Measurements from ENCODE around the gene MYO15B.
"Not testable (repeated sequence)": the region's sequence is repeated elsewhere in the genome, so short reads cannot be mapped to it uniquely, and the experiment has no call there.

Gene MYO15B

DNA sequence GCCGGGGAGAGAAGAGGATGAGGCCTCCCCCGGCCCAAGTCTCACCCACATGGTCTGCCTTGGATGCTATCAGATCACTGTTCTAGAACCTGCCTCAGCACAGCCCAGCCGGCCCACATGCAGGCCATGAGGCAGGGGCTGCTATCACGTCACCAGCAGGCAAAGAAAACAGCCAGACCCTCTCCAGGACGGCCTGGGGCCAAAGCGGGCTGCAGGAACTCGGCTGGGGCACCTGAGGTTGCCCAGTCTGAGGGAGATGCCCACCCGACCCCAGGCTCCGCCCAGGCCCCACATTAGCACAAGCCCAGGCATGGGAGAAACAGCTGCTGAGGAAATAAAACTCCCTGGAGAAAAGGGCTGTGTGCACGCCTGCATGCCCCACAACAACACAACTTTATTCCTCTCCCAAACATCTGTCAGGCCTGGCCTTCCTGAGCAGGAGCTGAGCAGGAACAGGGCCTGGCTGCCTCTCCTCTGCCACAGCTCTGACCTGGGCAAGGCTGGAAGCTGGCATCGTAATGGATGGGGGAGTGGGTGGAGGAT is 39.0 kb downstream of the MYO15B start:
- DNase-seq, result no peak

DNA sequence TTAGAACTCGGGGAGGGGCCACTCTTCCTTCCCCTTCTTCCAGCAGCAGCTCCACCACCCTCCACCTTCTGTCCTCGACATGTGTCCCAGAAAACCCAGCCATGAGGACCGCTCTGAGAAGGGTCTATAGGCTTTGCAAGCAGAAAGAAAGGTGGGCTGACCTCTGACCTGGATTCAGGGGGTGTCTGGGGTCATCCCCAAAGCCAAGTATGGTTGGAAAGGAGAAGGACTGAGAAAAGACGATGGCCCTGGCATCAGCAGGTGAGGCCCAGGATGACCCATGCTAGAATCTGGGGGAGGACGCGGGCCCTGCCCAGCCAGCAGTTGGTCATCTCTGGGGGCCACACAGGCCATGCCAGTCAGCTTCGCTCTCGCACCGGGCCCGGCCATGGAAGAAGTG is 39.5 kb downstream of the MYO15B start:
- DNase-seq, result no peak

DNA sequence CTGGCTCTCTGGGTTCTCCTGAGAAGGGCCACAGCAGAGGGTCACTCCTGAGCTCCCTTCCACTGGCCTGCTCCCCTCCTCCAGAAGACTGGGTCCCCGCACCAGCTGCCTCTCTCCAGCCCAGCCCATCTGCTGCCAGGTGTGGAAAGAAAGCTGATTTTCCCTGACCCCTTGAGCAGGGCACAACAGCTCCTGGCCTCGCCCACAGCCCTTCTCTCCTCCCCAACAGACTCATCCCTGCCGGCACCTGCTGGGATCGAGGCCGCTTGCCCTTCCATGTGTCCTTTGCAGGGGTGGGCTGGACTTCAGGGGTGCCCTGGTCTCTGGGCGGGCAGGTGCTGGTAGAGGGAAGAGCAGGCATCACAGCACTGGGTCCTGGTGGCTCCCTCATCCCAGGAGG is 40.8 kb downstream of the MYO15B start:
- DNase-seq, result no peak

GRCh38 chr17:75629157-75629556 is 41.6 kb downstream of the MYO15B start:
- no peak for DNase-seq

DNA sequence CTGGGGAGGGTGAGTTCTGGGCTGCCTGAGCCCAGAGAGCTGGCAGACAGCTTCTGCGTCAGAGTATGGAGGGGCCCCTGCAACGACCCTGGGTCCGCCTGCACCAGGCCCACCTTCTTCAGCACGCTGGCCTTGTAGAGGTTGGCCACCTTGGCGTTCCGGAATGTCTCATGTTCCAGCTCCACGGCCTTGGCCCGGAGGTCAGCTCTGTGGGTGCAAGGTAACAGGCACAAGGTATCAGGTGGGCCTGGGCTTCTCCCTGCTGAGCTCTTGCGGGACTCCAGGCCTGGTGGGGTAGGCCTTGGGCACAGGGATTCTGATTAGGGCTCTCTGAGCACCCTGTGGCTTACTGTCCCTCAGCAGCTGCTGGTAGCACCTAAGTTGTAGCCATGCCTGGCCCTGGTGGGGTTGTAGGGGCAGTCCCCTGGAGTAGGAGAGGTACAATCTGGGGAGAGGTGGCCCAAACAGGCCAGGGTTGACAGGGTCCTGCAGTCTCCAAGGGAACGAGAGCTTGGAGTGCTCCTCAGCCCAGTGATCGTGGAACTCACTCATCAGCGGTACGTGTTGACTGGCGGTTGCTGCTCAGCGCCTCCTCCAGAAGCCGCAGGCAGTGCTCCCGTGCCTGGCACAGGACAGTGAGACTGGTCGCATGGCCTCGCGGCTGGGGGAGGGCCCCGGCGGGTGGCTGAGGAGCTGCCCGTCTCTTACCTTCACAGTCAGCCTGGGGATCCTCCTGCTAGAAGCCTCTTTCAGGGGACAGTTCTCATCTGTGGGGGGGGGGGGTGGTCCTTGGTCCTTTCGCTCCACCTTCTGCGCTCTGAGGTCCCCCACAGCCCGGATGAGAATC is 42.7 kb downstream of the MYO15B start:
- DNase-seq, result no peak

DNA sequence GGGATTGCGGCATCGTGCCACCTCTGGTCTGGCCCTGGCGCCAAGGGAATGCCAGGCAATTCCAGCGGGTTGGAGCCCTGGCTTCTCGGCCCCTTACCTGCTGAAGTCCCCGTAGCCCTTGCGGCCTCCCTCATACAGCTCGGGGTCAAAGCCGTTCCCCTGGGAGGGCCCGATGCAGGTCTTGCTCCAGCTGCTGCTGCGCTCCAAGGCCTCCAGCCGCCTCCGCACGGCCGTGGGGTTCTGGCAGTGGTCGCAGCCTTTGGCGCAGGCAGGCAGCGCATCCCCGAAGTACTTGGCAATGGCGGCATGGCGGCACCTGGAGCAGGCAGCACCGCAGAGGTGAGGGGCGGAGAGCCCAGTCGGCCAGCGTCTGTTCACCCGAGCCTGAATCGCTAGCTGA is 43.8 kb downstream of the MYO15B start:
- DNase-seq, result no peak

- DNase-seq, result no peak
These were observed 44.8 kb downstream of the MYO15B start for GRCh38 chr17:75632428-75632827.

DNA sequence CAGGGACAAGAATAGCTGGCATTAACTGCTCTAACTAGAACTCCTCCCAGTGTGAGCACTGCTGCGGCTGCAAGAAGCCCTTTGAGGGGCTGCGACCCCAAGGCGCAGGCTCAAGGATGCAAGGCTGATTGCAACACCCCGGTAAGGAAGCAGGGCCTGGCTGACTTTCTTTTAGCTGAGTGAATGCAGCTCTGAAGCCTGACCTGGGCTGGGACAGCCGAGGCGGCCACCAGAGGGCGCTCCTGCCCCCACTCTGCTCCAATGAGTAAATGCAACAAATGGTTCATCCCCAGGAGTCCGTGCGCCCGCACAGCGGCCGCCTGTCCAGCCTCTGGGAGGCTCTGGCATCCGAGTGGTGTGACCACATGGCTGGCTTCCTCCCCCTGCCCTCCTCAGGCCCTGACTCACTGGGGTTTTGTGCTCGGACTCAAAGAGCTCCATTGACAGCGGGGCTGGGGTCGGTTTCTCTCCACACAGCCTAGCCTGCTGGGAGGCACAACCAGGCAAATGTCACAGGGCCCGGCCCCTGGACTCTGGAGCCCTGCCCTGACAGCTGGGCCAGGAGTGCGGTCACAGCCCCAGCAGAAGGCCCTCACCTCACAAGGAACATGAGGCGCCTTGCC is 45.4 kb downstream of the MYO15B start, which contains the start of gene SMIM5:
Gene SMIM5 (plus strand): TSS at position 572 of the 623 bp plus-strand sequence. CDS start 6,768 bp downstream, outside the sequence.
- DNase-seq, result peak; percentile 88

DNA sequence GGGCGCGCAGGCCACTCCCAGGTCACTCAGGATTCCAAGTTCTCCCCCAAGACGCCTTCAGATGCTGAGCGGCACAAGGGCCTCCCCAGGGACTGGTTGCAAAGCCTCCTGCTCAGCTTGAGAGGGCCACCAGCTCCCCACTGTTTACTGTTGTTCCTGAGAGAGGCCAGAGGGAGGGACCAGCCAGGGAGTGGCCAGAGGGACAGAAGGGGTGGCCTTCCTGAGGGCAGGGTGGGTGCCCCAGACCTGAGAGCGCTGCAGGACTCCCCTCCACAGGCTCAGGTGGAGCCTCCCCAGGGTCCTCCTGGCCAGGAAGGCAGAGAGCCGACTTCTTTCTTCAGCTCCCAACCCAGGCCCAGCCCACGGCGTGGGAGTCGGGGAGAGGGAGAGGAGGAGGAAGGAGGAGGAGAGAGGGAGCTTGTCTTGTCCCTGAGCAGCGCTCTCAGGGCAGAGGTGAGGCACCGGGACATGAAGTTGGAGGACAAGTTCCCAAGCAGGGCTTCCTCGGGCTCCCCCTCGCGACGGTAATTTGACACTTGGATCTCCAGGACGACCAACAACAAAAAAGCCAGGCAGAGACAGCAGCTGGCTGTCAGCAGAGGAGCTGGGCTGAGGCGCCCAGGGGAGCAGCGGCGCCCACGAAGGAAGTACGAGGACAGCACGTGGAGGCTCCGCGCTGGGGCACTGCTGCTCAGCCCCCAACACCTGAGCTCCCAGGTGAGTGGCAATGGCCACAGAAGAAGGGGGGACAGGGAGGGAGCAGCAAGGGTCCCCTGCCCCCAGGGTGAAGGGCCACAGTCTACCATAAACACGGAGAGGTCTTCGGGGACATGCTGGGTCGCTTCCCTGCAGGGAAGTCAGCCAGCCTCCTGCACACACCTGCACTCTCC is 46.1 kb downstream of the MYO15B start:
- peak; percentile 65 for DNase-seq

- DNase-seq, result no peak
These were observed 46.8 kb downstream of the MYO15B start for GRCh38 chr17:75634376-75634740.

- DNase-seq, result no peak
These were observed 47.4 kb downstream of the MYO15B start for GRCh38 chr17:75634754-75635609.

DNA sequence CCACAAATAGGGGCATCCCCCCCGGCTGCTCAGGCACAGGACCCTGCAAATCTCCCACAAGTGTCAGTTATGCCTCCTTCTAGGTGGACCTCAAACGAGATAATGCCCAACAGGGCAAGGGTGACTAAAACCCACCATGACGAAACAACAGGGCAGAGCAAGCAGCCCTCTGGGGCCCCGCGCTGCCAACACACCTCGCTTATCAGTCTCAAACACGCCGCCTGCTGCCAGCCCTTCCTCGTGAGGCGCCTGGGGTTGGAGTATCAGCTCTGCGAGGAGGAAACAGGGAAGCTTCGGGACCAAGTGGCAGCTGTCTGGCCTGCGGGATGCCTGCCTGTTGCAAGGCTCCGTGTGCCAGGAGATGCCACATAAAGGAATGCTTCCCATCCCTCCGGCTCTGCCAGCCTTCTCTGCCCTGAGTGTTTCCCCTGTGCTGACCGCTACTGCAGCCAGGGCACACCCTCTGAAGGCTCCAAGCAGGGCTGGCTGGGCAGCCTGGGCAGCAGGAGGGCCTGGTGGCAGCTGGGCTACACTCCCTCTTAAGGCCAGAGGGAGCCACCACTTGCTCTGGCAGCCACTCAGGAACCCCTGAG is 48.1 kb downstream of the MYO15B start:
- DNase-seq, result no peak

DNA sequence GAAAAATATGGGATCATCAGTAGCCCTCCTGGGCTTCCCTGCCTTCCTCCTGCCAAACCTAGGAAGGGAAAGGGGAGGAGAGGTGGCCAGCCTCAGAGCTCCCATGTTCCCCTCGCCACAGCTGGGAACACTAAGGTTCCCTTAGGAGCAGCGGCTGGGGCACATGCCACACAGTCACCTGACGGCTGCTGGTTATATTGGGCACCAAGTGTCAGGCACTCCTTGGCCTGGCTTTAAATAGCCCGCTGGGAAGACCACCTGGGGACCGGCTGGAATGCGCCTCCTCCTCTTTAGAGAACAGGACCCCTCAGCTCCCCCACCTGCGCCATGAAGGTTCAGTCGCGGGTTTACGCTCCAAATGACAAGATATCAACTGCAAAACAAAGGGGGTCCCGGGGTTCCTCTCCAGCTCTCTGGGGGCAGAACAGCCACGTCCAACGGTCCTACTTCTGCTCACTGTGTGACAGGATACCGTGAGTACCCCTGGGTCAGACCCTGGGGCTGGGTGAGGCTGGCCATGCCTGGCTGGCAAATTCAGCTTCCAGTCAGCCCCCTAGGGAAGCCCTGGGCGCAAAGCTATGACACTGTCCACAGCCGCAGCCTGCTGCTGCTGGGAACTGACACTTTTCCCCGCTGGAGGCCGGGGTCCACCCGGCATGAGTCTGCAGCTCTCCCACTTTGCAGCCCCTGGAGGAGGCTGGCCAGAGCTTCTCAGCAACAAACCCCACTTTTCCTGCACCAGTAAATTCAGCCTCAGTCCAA is 49.0 kb downstream of the MYO15B start:
- no peak for DNase-seq

GRCh38 chr17:75637143-75637538 is 49.5 kb downstream of the MYO15B start:
- no peak for DNase-seq

GRCh38 chr17:75637551-75637950 is 50.0 kb downstream of the MYO15B start:
- DNase-seq, result no peak

- not testable (repeated sequence) for DNase-seq
These were observed 50.4 kb downstream of the MYO15B start for GRCh38 chr17:75638039-75638438.

- no peak for DNase-seq
These were observed 51.3 kb downstream of the MYO15B start for GRCh38 chr17:75638893-75639292.

DNA sequence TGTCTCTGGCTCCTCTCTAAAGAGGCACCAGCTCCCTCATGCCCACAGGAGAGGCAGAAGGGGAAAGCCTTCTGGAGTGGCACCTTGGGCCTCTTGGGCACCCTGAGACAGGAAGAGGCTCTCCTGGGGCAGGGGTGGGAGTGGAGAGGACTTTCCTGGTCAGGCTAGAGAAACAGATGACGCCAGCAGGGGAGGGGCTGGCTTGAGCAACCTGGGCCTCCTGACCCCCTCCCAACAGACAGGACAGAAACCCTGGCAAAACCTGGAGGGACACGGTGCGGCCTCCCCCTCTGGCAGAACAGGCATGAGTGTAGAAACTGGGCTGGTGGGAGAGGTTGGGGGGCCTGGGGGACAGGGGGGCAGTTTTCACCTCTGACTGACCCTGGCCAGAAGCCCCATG is 51.7 kb downstream of the MYO15B start:
- no peak for DNase-seq

DNA sequence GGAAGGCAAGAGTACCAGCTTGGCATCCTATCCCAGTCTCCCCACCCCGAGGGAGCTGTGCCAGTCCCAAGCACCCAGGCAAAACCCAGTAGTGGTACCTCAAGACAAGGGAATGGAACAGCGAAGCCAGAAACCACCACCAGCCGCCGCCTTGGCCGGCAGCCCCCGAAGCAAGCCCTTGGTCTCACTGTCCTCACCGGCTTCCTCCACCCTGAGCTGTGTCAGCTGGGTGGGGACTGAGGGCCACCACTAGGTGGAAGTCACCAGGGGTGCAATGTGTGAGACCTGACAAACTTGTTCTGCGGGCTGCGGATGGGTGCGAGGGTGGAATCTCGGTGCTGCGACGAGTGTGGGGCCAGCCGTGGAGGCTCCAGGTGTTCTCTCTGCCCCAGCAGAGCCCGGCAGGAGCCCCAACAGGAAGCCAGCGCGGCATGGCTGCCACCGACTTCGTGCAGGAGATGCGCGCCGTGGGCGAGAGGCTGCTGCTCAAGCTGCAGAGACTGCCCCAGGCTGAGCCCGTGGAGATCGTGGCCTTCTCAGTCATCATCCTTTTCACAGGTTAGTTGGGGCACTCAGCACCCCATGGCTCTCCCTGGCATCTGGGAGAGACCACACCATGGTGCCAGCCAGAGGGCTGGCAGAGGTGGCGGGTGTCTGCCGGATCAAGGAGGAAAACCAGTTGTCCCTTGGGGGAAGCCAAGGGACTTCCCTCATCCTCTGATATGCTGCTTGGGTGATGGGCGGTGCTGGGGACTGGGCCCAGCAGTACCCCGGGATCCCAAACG is 52.4 kb downstream of the MYO15B start:
- no peak for DNase-seq

DNA sequence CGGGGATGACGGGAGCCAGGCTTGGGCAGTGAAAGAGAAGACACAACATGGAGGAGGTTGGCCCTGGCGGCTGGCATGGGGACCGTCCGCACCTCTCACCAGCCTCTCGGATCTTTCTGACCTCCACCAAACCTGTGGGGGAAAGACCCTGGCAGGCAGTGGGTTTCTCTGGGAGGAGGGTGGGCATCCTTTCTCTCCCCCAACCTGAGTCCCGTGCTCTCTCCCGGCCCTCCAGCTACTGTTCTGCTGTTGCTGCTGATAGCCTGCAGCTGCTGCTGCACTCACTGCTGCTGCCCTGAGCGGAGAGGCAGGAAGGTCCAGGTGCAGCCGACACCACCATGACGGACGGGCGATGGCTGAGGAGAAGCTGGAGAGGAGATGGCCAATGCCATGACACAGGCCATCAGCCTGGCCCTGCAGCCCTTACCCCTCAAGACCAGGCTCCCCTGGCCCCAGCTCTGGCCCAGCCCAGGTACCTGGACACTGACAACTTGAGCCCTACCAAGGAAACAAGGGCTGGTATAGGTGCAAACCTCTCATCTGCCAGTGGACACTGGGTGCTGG is 53.0 kb downstream of the MYO15B start:
- DNase-seq, result no peak

Data from stimulated activated CD4-positive, alpha-beta T cell treated with anti-CD3 and anti-CD28 coated beads, Interleukin-4, amount 100 ng/mL, for 1 hour (primary cell).